HG02884 (cell line): ENCODE results near the gene DCLK2.

ENCODE experiments used
- ATAC-seq: cut with Tn5 transposase; IDR thresholded peaks from one replicate; pipeline ENCODE4 v1.9.1; 2021; ENCODE audit warnings: mild to moderate bottlenecking, moderate library complexity; ENCODE audit not compliant: unreplicated experiment

The DCLK2 gene

GRCh38 chr4:150078041-150078578 lies at the start of gene DCLK2:
Gene DCLK2 (plus strand): TSS chr4:150078445. CDS start chr4:150079028, 583 bp downstream.
- ATAC-seq, result no peak

- ATAC-seq, result no peak
Observed at GRCh38 chr4:150032541-150032940, 45.7 kb upstream of the DCLK2 start.

GRCh38 chr4:150033081-150033480 lies 45.2 kb upstream of the DCLK2 start:
- no peak for ATAC-seq

- no peak for ATAC-seq
Observed at GRCh38 chr4:150033901-150034300, 44.3 kb upstream of the DCLK2 start.

GRCh38 chr4:150037251-150037856 lies 40.9 kb upstream of the DCLK2 start:
- no peak for ATAC-seq

- peak; percentile 94 for ATAC-seq
Observed at GRCh38 chr4:150038335-150039076, 39.7 kb upstream of the DCLK2 start.

GRCh38 chr4:150039274-150040127 lies 38.7 kb upstream of the DCLK2 start:
- peak; percentile 50 for ATAC-seq

- no peak for ATAC-seq
Observed at GRCh38 chr4:150044517-150044916, 33.7 kb upstream of the DCLK2 start.

- no peak for ATAC-seq
Observed at GRCh38 chr4:150045410-150045809, 32.8 kb upstream of the DCLK2 start.

GRCh38 chr4:150046728-150047217 lies 31.5 kb upstream of the DCLK2 start:
- no peak for ATAC-seq

GRCh38 chr4:150047546-150047945 lies 30.7 kb upstream of the DCLK2 start:
- ATAC-seq, result no peak

GRCh38 chr4:150049682-150050081 lies 28.6 kb upstream of the DCLK2 start:
- ATAC-seq, result no peak

GRCh38 chr4:150050566-150050965 lies 27.7 kb upstream of the DCLK2 start:
- no peak for ATAC-seq

- ATAC-seq, result no peak
Observed at GRCh38 chr4:150051111-150051510, 27.1 kb upstream of the DCLK2 start.

- ATAC-seq, result no peak
Observed at GRCh38 chr4:150055467-150055866, 22.8 kb upstream of the DCLK2 start.

GRCh38 chr4:150056569-150056968 lies 21.7 kb upstream of the DCLK2 start:
- ATAC-seq, result no peak

- no peak for ATAC-seq
Observed at GRCh38 chr4:150061086-150061776, 17.0 kb upstream of the DCLK2 start.

- no peak for ATAC-seq
Observed at GRCh38 chr4:150063128-150063527, 15.1 kb upstream of the DCLK2 start.

GRCh38 chr4:150065740-150066139 lies 12.5 kb upstream of the DCLK2 start:
- no peak for ATAC-seq

GRCh38 chr4:150067859-150068258 lies 10.4 kb upstream of the DCLK2 start:
- ATAC-seq, result no peak
